Measurements from ENCODE around the gene HKDC1.

GRCh38 chr10:69214666-69215131 lies 5.4 kb upstream of the HKDC1 start:
- TF ChIP-seq CTCF (IDR thresholded peaks at IDR 0.05) (no peak), POLR2A (IDR thresholded peaks at IDR 0.05) (no peak)
